Right lobe of liver (tissue), 6 donors: ENCODE data around the gene TNFRSF13B. TPM values are rescaled to one million over a fixed set of nuclear protein-coding genes. Genes with fewer than 3 reads are reported as not detected.
A peak's percentile ranks its signal among the peaks of the same experiment; 100 is the strongest.

Experiments
- ATAC-seq, 4 donors: fragments of 200-7000 bp; cut with Tn5 transposase; one replicate each; pipeline ENCODE4 v1.9.1; 2020; ENCODE audit warnings: mild to moderate bottlenecking in 4 of 4, moderate library complexity in 4 of 4
- DNase-seq, 3 donors: peaks; one replicate each; pipeline ENCODE4 v3.0.0-alpha.2; 2020
- H3K27ac ChIP-seq, 3 donors: fragments of 200-600 bp; one replicate each; pipeline ENCODE4 v1.8.0; 2022
- H3K27me3 ChIP-seq, 2 donors: fragments of 200-600 bp; one replicate each; pipeline ENCODE4 v1.8.0; 2022
- H3K36me3 ChIP-seq, 4 donors: fragments of 200-600 bp; sonication (generic) in 1 of 4; one replicate each; pipeline versions ENCODE4 v1.5.1 to v1.8.0; 2017 to 2022; ENCODE audit warnings: control low read depth in 1 of 4
- H3K4me1 ChIP-seq, 4 donors: fragments of 200-600 bp; sonication (generic) in 1 of 4; one replicate each; pipeline versions ENCODE4 v1.5.1 to v1.8.0; 2017 to 2022; ENCODE audit warnings: control low read depth in 1 of 4
- H3K4me3 ChIP-seq, 3 donors: fragments of 200-600 bp; one replicate each; pipeline ENCODE4 v1.8.0; 2022
- H3K9me3 ChIP-seq, 4 donors: fragments of 200-600 bp; sonication (generic) in 1 of 4; one replicate each; pipeline versions ENCODE4 v1.5.1 to v1.8.0; 2017 to 2022; ENCODE audit warnings: control low read depth in 1 of 4
- CTCF ChIP-seq, 4 donors: fragments of 200-600 bp in 3 of 4; fragments of 450-650 bp in 1 of 4; IDR thresholded peaks; one replicate each; pipeline versions ENCODE4 v1.5.1 to v1.8.0; 2016 to 2022; ENCODE audit warnings: antibody characterized with exemption in 4 of 4, mild to moderate bottlenecking in 2 of 4
- POLR2A ChIP-seq: fragments of 450-650 bp; IDR thresholded peaks from one replicate; pipeline ENCODE4 v1.6.1; 2017; ENCODE audit warnings: antibody characterized with exemption, mild to moderate bottlenecking
- WGBS: methylation state at CpG from one replicate; pipeline ENCODE4 v1.1.6; 2018; ENCODE audit warnings: low coverage, low lambda C conversion rate; ENCODE audit not compliant: insufficient coverage; ENCODE audit errors: missing lambda C conversion rate; 5-methylcytosine and 5-hydroxymethylcytosine counted together
- intact Hi-C, 2 donors: fragments of 100-400 bp; cut with DNase I; formaldehyde crosslinking; loops; one replicate each; pipeline versions ENCODE4 v1.11.2 to v1.14.1; 2022
- total RNA-seq, 6 experiments: library from RNA; depleted of rRNA in 2 of 6; stranded (reverse); fragments of >200 nt in 2 of 6; fragmentation: NEBNext Ultra II Directional in 3 of 6; extraction: Animal tissue kit (Norgen Biotek cat#: 25700) in 3 of 6; gene quantifications; one replicate each; pipeline versions ENCODE4 v1.1.0 to v1.2.4, GENCODE V29; 2016 to 2023
- donor health status: DM: no; HTN: yes; CAD: no.
- donor health status: DM: no; HTN: no; CAD: no.
- donor health status: DM: no; HTN: no; CAD: no.
- donor health status: DM: no; HTN: yes; CAD: no.
- donor health status: DM: no; HTN: yes; CAD: no.

Gene TNFRSF13B
- total RNA-seq, 6 experiments from 2014 or later, result 0.44 TPM; not detected in 5

GRCh38 chr17:16954521-16954920 lies 17.4 kb downstream of the TNFRSF13B start:
- intact Hi-C loops, result no loop called here
- TF ChIP-seq POLR2A, result no peak
- TF ChIP-seq CTCF (IDR thresholded peaks at IDR 0.05), result no peak
- no peak for ATAC-seq
- no peaks in the 10 kb centered on the region for H3K36me3 ChIP-seq
- H3K9me3 ChIP-seq, result no peaks in the 10 kb centered on the region
- H3K4me1 ChIP-seq, result no peaks in the 10 kb centered on the region
- no peak overlapping the region for H3K27ac ChIP-seq
- WGBS, result 25% methylated on average over 3 of the region's 3 CpGs
- no peak overlapping the region for H3K4me3 ChIP-seq
- no peaks in the 10 kb centered on the region for H3K27me3 ChIP-seq
- no peak for DNase-seq

- H3K27me3 ChIP-seq, result no peaks in the 10 kb centered on the region
- H3K9me3 ChIP-seq, result no peaks in the 10 kb centered on the region
- H3K4me3 ChIP-seq, result no peak overlapping the region
- H3K4me1 ChIP-seq, result no peaks in the 10 kb centered on the region
- no peak for TF ChIP-seq CTCF (IDR thresholded peaks at IDR 0.05)
- TF ChIP-seq POLR2A, result no peak
- H3K36me3 ChIP-seq, result no peaks in the 10 kb centered on the region
- no peak overlapping the region for H3K27ac ChIP-seq
- intact Hi-C loops, result no loop called here
- WGBS, result 38% methylated on average over 4 of the region's 9 CpGs
- no peak for DNase-seq
- no peak for ATAC-seq
These were observed 18.1 kb downstream of the TNFRSF13B start for GRCh38 chr17:16953841-16954240.

- intact Hi-C loops, result no loop called here
- H3K27me3 ChIP-seq, result no peaks in the 10 kb centered on the region
- no peak overlapping the region for H3K27ac ChIP-seq
- no peak overlapping the region for H3K4me3 ChIP-seq
- H3K36me3 ChIP-seq, result no peaks in the 10 kb centered on the region
- H3K9me3 ChIP-seq, result no peaks in the 10 kb centered on the region
- 90% methylated on average over 2 of the region's 3 CpGs for WGBS
- no peak for DNase-seq
- H3K4me1 ChIP-seq, result no peaks in the 10 kb centered on the region
- TF ChIP-seq POLR2A (no peak), CTCF (IDR thresholded peaks at IDR 0.05) (no peak)
- ATAC-seq, result no peak
These were observed 18.6 kb downstream of the TNFRSF13B start for GRCh38 chr17:16953347-16953746.

GRCh38 chr17:16952401-16952800 lies 19.5 kb downstream of the TNFRSF13B start:
- no peak for ATAC-seq
- peak in 1 of 3 donors; percentile 45 for DNase-seq

More at GRCh38 chr17:16952401-16952800, 19.5 kb downstream of the TNFRSF13B start:
- Histone ChIP-seq H3K4me3 (no peak overlapping the region), H3K27ac (no peak overlapping the region), H3K27me3 (no peaks in the 10 kb centered on the region), H3K9me3 (no peaks in the 10 kb centered on the region), H3K36me3 (no peaks in the 10 kb centered on the region), H3K4me1 (no peaks in the 10 kb centered on the region)
- WGBS, result no CpG with 5 or more reads among the region's 8 CpGs
- intact Hi-C loops, result no loop called here
- TF ChIP-seq CTCF (IDR thresholded peaks at IDR 0.05) (no peak), POLR2A (no peak)
